HUES6 (cell line): ENCODE measurements around the gene CTNND2.

Experiments
- H3K27ac ChIP-seq: 2 replicates; pipeline ENCODE4 v1.7.0; 2013; ENCODE audit warnings: low read depth, mild to moderate bottlenecking, low read length, inconsistent platforms
- H3K27me3 ChIP-seq: 2 replicates; pipeline ENCODE4 v1.6.1; 2013; ENCODE audit warnings: low read length; ENCODE audit not compliant: control insufficient read depth, insufficient read depth
- H3K36me3 ChIP-seq: 2 replicates; pipeline ENCODE4 v1.6.1; 2013; ENCODE audit warnings: low read length; ENCODE audit not compliant: control insufficient read depth, insufficient read depth
- H3K4me1 ChIP-seq: 2 replicates; pipeline ENCODE4 v1.6.1; 2013; ENCODE audit warnings: low read length; ENCODE audit not compliant: control insufficient read depth, insufficient read depth
- H3K4me3 ChIP-seq: 2 replicates; pipeline ENCODE4 v1.5.1; 2013; ENCODE audit warnings: low read depth, low read length
- H3K9ac ChIP-seq: one replicate; pipeline ENCODE4 v1.6.1; 2013; ENCODE audit warnings: mild to moderate bottlenecking, low read length
- H3K9me3 ChIP-seq: 2 replicates; pipeline ENCODE4 v1.6.1; 2013; ENCODE audit warnings: low read depth, low read length; ENCODE audit not compliant: control insufficient read depth, insufficient read depth

The CTNND2 gene

DNA sequence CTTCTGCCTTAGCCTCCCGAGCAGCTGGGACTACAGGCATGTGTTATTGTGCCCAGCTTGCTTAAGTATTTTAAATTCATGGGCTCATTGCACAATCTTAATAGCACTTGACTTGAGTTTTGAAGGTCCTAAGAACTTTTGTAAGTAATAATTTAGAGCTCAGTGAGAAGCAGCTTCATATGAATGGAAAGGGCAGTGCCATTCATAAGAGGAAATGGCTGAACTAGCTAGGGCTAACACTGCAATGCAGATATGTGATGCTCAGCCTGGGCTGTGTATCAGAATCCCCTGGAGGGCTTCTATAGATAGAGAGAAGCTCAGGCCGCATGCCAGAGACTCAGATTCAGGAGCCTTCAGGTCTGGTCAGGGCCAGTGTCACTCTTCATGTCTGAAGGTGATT is 847.7 kb downstream of the CTNND2 start:
- H3K27ac ChIP-seq, result no peak overlapping the region
- H3K9me3 ChIP-seq, result peaks cover 16% of the 10 kb centered on the region
- H3K4me3 ChIP-seq, result no peak overlapping the region
- no peaks in the 10 kb centered on the region for H3K36me3 ChIP-seq
- no peak overlapping the region for H3K9ac ChIP-seq
- H3K27me3 ChIP-seq, result no peaks in the 10 kb centered on the region
- no peaks in the 10 kb centered on the region for H3K4me1 ChIP-seq

DNA sequence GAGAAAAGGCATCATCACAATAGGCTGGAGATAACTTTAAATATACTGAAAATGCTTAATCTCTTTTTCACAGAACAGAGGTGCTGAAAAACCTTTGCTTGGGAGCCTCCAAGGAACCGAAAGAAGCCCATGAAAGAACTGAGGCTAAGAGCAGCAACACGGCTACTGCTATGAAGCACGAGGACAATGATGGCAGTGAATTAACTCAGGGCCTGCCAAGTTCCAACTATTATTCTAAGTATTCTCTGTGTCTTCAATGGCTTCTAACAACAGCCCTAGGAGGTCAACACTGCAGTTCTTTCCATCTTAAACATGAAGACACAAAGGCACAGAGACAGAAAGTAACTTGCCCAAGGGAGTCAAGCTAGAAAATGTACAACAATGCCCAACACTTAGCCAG is 850.2 kb downstream of the CTNND2 start:
- Histone ChIP-seq H3K4me3 (no peak overlapping the region), H3K9me3 (peaks cover 16% of the 10 kb centered on the region), H3K4me1 (no peaks in the 10 kb centered on the region), H3K36me3 (no peaks in the 10 kb centered on the region), H3K9ac (no peak overlapping the region), H3K27me3 (no peaks in the 10 kb centered on the region), H3K27ac (no peak overlapping the region)

DNA sequence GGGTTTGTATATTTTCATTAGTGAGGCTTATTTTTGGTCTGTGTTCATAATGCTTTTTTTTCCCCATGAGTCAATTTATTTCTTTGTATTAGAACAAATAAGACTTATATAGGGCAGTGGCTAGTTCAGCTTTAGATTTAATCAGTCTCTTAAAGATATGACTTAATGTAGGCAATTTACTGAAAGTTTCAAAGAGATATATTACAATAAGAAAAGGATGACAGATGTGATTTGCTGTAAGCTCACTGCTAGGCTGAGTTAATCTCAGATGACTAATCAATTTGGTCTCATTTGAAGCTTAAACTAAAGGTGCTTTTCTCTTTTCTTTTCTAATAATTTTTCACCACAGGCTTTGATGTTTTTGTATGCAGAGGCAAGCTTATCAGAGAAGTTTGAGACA is 851.4 kb downstream of the CTNND2 start:
- H3K9ac ChIP-seq, result no peak overlapping the region
- peaks cover 6% of the 10 kb centered on the region; the same call in 1 of the 2 replicates for H3K9me3 ChIP-seq

DNA sequence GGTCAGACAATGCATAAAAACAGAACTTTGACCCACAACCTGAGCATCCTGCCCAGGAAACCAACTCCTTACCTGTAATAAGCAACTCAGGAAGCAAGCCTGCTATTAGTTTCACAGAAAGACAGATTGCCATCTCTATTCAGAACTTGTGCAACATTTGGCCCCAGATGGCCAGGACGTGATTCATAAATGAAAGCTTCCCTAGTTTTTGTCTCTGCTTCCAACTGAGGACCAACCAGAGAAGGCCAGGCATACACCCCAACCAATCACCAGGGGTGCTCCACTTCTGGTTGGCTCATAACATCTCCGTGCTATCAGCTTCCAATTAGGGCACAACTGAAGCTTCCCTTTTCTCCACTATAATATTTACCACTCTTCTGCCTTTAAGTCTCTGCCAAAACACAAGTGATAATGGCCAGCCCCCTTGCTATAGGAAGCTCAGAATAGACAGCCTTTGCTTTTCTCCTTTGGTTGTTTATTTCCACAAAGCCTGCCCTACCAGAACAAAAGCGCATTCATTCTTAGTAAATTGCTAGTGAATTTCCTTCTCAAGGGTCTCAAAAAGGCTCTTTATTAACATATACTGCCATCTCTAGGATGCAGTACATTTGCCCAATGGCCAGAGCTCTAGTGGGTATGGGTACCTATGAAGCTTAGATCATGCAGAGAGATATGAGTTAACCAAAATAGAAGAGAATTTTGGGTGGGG is 853.5 kb downstream of the CTNND2 start:
- Histone ChIP-seq H3K9me3 (no peaks in the 10 kb centered on the region), H3K27me3 (no peaks in the 10 kb centered on the region), H3K4me1 (no peaks in the 10 kb centered on the region), H3K4me3 (no peak overlapping the region), H3K9ac (no peak overlapping the region), H3K27ac (no peak overlapping the region), H3K36me3 (no peaks in the 10 kb centered on the region)

More for the DNA sequence above, 851.4 kb downstream of the CTNND2 start:
- Histone ChIP-seq H3K27me3 (no peaks in the 10 kb centered on the region), H3K4me3 (no peak overlapping the region), H3K36me3 (no peaks in the 10 kb centered on the region), H3K4me1 (no peaks in the 10 kb centered on the region), H3K27ac (no peak overlapping the region)

DNA sequence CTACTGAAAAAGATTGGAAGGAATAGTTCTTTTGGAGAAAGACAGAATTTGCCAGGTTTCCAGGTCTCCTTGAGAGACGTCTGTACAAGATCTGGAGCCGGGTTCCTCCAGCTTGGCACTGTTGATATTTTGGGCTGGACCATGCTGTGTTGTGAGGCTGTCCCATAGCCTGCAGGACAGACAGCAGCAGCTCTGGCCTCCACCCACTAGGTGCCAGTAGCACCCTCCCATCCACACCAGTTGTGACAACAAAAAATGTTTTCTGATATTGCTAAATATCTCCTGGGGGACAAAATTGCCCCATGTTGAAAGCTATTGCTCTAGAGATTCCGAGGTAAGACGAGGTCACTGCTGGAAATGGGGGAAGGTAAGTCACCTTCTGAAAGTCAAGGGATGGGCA is 855.5 kb downstream of the CTNND2 start:
- Histone ChIP-seq H3K27me3 (no peaks in the 10 kb centered on the region), H3K4me1 (no peaks in the 10 kb centered on the region), H3K9ac (no peak overlapping the region), H3K36me3 (no peaks in the 10 kb centered on the region), H3K27ac (no peak overlapping the region), H3K9me3 (no peaks in the 10 kb centered on the region), H3K4me3 (no peak overlapping the region)

DNA sequence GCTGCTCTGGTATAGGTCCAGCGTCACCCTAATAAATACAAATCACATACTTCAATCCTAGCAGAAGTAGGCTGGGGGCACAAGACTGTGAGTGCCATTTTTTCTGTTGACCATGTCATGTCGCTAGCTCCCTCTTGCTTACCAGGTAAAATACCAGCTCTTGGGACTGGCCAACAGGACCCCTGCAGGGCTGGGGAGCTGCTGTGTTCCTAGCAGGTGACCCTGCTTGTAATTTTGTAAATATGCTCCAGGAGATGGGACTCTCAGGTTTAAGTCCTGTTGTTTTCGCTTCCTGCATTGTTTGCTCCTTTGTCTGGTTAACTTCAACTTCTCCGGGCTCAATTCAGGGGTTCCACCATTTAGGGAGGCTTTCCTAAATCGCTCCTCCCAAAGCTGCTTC is 856.6 kb downstream of the CTNND2 start:
- H3K9ac ChIP-seq, result no peak overlapping the region
- H3K9me3 ChIP-seq, result no peaks in the 10 kb centered on the region
- H3K4me3 ChIP-seq, result no peak overlapping the region
- no peak overlapping the region for H3K27ac ChIP-seq
- no peaks in the 10 kb centered on the region for H3K36me3 ChIP-seq
- H3K4me1 ChIP-seq, result no peaks in the 10 kb centered on the region
- no peaks in the 10 kb centered on the region for H3K27me3 ChIP-seq

DNA sequence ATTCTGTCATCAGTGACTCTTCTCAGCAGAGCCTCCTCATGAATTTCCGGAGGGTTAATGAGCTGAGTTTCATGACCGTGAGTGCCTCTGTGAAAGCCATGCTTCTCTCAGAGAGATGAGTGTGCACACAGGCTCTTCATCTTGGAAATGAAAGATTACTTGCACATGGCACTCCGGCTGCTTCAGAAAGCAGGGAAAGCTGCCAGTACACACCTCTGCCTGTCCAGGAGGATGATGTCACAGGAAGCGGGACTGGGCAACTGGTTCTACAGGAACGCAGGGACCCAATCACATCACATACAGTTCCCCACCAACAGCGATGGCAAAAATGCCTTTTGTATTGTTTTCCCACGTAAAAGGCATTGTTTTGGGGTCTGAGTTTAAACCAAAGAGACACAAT is 857.2 kb downstream of the CTNND2 start:
- Histone ChIP-seq H3K4me3 (no peak overlapping the region), H3K9me3 (no peaks in the 10 kb centered on the region), H3K9ac (no peak overlapping the region), H3K4me1 (no peaks in the 10 kb centered on the region), H3K36me3 (no peaks in the 10 kb centered on the region), H3K27me3 (no peaks in the 10 kb centered on the region), H3K27ac (no peak overlapping the region)

DNA sequence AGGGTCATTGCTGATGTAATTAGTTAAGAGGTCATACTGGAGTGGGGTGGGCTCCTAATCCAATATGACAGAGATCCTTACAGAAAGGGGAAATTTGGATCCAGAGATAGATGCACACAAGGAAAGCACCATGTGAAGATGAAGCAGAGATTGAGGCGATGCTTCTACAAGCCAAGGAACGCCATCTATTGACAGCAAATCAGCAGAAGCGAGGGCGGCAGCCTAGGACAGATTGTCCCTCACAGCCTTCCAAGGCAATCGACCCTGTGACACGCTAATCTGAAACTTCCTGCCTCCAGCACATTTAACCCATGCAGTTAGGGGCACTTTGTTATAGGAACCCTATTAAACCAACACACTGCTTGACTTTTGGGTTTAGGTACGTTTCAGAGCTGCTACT is 858.1 kb downstream of the CTNND2 start:
- Histone ChIP-seq H3K27ac (no peak overlapping the region), H3K9me3 (no peaks in the 10 kb centered on the region), H3K36me3 (no peaks in the 10 kb centered on the region), H3K27me3 (no peaks in the 10 kb centered on the region), H3K4me1 (no peaks in the 10 kb centered on the region), H3K4me3 (no peak overlapping the region), H3K9ac (no peak overlapping the region)

DNA sequence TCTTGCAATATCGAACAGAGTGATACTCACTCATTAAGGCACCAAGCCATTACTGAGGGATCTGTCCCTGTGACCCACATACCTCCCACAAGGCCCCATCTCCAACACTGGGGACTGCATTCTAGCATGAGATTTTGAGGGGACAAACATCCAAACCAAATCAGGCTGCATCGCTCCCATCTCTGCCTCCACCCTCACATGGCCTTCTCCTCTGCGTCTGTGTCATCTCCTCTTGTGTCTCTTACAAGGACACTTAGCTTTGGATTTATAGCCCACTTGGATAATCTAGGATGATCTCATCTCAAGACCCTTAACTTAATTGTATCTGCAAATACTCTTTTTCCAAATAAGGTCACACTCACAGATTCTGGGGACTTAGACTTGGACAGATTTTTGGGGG is 858.8 kb downstream of the CTNND2 start:
- H3K4me3 ChIP-seq, result no peak overlapping the region
- H3K36me3 ChIP-seq, result no peaks in the 10 kb centered on the region
- no peaks in the 10 kb centered on the region for H3K4me1 ChIP-seq
- H3K9me3 ChIP-seq, result no peaks in the 10 kb centered on the region
- no peaks in the 10 kb centered on the region for H3K27me3 ChIP-seq
- no peak overlapping the region for H3K9ac ChIP-seq
- H3K27ac ChIP-seq, result no peak overlapping the region

DNA sequence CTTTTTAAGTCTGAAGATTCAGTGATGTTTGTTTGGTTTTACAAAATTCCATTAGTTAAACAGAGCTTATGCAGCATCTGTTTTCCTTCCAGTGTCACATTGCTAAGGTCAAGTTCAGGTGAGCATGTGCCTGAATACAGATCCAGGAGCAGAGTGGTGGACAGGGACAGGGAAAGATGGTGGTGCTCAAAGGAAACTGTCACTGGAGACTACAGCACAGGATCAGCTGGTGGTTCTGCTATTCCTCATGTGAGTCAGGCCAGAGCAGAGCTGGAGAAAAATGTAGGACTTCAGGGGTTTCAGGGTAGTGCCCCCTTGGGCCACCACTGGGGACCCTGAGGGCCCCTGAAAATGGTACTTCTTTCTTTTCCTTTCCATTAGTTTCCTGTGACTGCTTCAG is 859.7 kb downstream of the CTNND2 start:
- Histone ChIP-seq H3K4me3 (no peak overlapping the region), H3K36me3 (no peaks in the 10 kb centered on the region), H3K27ac (no peak overlapping the region), H3K27me3 (no peaks in the 10 kb centered on the region), H3K4me1 (no peaks in the 10 kb centered on the region), H3K9ac (no peak overlapping the region), H3K9me3 (no peaks in the 10 kb centered on the region)

DNA sequence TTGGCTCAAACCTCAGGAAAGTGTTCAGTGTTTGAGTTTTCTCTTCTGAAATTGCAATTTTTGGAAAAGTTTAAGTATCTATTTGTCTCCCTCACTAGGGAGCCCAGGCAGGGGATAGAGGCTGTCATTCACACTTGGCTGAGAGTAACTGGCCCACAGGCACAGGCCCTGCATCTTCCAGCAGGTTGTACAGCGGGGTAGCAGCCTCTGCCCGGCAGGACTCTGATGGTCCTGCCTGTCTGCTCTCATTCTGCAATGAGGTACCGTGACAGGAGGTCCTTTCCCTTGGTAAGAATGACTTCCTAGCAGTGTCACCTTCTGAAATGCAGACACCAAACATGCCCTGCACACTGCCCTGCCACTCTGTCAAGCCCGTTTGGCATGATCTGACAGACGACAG is 860.4 kb downstream of the CTNND2 start:
- Histone ChIP-seq H3K9ac (no peak overlapping the region), H3K4me3 (no peak overlapping the region), H3K27me3 (no peaks in the 10 kb centered on the region), H3K27ac (no peak overlapping the region), H3K36me3 (no peaks in the 10 kb centered on the region), H3K9me3 (no peaks in the 10 kb centered on the region), H3K4me1 (no peaks in the 10 kb centered on the region)

DNA sequence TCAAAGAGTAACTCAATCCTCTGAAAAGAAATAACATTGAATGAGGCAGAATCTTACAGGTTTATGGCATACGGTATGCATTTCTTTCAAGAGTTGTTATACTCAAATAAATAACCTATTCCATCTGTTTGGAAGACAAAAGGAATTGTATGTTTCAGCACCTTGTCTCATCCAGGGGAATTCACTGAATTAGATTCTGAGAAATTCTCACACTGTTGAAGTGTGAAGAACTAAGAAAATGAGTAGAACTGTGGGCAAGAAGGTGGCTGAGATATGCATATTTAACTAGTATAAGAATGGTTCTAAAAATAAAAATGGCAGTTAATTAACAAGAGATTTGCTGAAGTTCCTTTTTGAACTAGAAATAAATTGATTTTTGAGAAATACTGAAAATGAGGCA is 863.9 kb downstream of the CTNND2 start:
- Histone ChIP-seq H3K4me3 (no peak overlapping the region), H3K36me3 (no peaks in the 10 kb centered on the region), H3K27ac (no peak overlapping the region), H3K27me3 (no peaks in the 10 kb centered on the region), H3K9me3 (no peaks in the 10 kb centered on the region), H3K4me1 (no peaks in the 10 kb centered on the region), H3K9ac (no peak overlapping the region)
